IPS DF 4.7 (cell line): ENCODE measurements around the gene ZNF283.
"Not testable (repeated sequence)": the region's sequence is repeated elsewhere in the genome, so short reads cannot be mapped to it uniquely, and the experiment has no call there.

ENCODE experiments used
- DNase-seq: peaks from one replicate; pipeline ENCODE4 v3.0.0-alpha.2; 2013; ENCODE audit warnings: low spot score; ENCODE audit errors: extremely low read depth

The ZNF283 gene

GRCh38 chr19:43799502-43800142 is 27.5 kb upstream of the ZNF283 start:
- no peak for DNase-seq

- no peak for DNase-seq
Measured at GRCh38 chr19:43802216-43802951, 24.7 kb upstream of the ZNF283 start, which contains the start of gene LYPD5. LYPD5 (minus strand) TSS chr19:43802447; CDS start chr19:43802380, 67 bp downstream.

GRCh38 chr19:43804432-43804831 is 22.7 kb upstream of the ZNF283 start:
- DNase-seq: no peak

GRCh38 chr19:43806401-43806800 is 20.7 kb upstream of the ZNF283 start:
- not testable (repeated sequence) for DNase-seq

- DNase-seq: no peak
Measured at GRCh38 chr19:43806848-43807247, 20.3 kb upstream of the ZNF283 start.

GRCh38 chr19:43807651-43808050 is 19.5 kb upstream of the ZNF283 start:
- no peak for DNase-seq

GRCh38 chr19:43809762-43810696 is 17.1 kb upstream of the ZNF283 start:
- DNase-seq: no peak

- no peak for DNase-seq
Measured at GRCh38 chr19:43811837-43812236, 15.3 kb upstream of the ZNF283 start.

- no peak for DNase-seq
Measured at GRCh38 chr19:43812259-43812658, 14.9 kb upstream of the ZNF283 start.

- no peak for DNase-seq
Measured at GRCh38 chr19:43812688-43813087, 14.4 kb upstream of the ZNF283 start.

GRCh38 chr19:43814663-43815352 is 12.3 kb upstream of the ZNF283 start:
- no peak for DNase-seq

- DNase-seq: not testable (repeated sequence)
Measured at GRCh38 chr19:43817454-43817853, 9.7 kb upstream of the ZNF283 start.

GRCh38 chr19:43818500-43818899 is 8.6 kb upstream of the ZNF283 start:
- DNase-seq: no peak

GRCh38 chr19:43820098-43820883 is 6.8 kb upstream of the ZNF283 start:
- DNase-seq: no peak

- DNase-seq: no peak
Measured at GRCh38 chr19:43820884-43821215, 6.3 kb upstream of the ZNF283 start.

GRCh38 chr19:43823856-43824255 is 3.3 kb upstream of the ZNF283 start:
- DNase-seq: not testable (repeated sequence)

- not testable (repeated sequence) for DNase-seq
Measured at GRCh38 chr19:43824572-43824971, 2.5 kb upstream of the ZNF283 start.

GRCh38 chr19:43839139-43839538 is 12.0 kb downstream of the ZNF283 start:
- no peak for DNase-seq

- no peak for DNase-seq
Measured at GRCh38 chr19:43842007-43842406, 14.9 kb downstream of the ZNF283 start.

GRCh38 chr19:43847246-43847645 is 20.1 kb downstream of the ZNF283 start:
- no peak for DNase-seq

- DNase-seq: no peak
Measured at GRCh38 chr19:43847884-43848283, 20.8 kb downstream of the ZNF283 start.
